HG02981 (cell line): Measurements from ENCODE around the gene DPP10.

ENCODE experiments used
- ATAC-seq: cut with Tn5 transposase; IDR thresholded peaks from one replicate; pipeline ENCODE4 v1.9.1; 2021; ENCODE audit warnings: mild to moderate bottlenecking, moderate library complexity; ENCODE audit not compliant: unreplicated experiment

The DPP10 gene

GRCh38 chr2:115199966-115200365 lies 757.5 kb downstream of the DPP10 start:
- ATAC-seq, result no peak

- ATAC-seq, result no peak
Measured at GRCh38 chr2:115201386-115201785, 758.9 kb downstream of the DPP10 start.

DNA sequence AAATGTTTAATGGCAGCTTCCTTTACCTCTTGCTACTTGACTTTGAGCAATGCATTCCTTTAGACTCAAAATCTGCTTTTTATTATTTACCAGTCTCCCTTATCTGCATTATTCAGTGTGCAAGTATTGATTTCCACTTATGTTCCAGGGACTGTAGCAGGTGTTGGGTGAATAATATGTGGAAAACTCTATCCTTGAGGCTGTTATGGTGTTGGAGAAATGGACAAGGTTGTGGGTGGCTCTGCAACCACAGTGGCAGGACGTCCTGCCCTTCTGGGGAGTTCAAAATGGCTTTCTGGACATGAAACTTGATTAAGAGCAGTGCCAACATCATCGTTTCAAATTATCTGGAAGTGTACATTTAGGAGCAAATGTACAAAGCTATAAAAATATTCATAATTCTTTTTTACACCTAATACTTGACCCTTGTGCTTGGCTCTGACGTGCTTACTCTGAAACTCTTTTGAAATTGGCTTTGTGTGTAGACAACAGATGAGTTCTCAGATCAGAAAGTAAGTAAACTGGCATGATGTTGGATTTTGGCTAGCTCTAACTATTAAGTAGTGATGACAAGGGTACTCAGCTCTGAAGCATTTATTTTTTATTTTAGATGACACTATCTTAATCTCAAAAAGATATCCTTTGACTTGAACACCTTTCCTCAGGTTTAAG lies 766.2 kb downstream of the DPP10 start:
- ATAC-seq, result no peak

GRCh38 chr2:115214050-115214449 lies 771.6 kb downstream of the DPP10 start:
- no peak for ATAC-seq

DNA sequence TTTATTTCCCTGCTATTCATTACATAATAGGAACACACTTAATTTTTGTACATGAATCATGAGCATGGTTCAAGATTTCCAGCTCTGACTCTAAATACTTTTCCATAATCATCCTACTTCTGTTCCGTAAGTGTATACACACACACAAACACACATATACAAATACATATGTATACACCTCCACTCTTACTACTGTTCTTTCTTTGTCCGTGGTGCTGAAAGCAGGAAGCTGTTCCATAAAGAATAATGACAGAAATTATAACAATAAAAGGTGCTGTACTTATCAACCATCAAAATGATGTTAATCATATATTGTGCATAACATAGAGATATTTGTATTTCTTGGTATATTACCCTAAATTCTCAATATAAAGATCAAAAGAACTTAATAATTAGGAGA lies 776.9 kb downstream of the DPP10 start:
- ATAC-seq, result no peak

- no peak for ATAC-seq
Measured at GRCh38 chr2:115234186-115234585, 791.7 kb downstream of the DPP10 start.

DNA sequence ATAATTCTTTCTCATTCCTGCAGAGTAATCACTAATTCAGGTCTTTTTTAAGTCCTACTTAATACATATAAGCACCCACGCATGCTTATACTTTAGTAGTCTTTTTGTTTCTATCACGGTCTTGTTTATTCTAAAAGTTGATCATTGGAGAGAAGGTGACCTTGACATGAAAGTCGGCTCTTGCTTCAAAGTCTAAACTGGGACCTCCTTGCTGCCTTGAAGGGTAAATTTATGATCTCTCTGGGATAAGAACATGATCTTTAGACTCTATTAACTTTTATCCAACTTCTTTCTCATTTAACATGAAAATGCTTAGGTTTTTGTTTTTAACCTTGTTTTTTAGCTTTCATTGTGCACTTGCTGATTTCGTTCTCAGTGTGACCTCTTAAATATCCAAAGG lies 792.3 kb downstream of the DPP10 start:
- ATAC-seq, result no peak

DNA sequence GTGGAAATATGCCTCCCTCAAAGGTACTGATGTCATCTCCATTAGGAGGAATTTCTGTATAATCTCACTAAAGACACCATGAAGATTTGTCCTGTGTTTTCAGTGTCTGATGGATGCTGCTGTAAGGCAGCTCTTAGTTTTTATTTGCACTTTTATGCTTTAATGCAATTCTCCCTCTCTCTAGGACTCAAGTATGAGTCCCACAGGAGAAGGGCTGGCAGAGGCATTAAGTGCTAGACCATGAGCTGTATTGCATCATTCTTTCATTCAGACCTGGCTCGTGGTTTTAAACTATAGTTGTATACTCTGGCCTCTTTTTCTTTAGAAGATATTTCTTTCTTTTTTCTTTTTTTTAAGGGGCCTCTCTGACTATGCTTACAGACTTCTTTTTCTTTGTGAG lies 805.6 kb downstream of the DPP10 start:
- no peak for ATAC-seq

- no peak for ATAC-seq
Measured at GRCh38 chr2:115277366-115277765, 834.9 kb downstream of the DPP10 start.

DNA sequence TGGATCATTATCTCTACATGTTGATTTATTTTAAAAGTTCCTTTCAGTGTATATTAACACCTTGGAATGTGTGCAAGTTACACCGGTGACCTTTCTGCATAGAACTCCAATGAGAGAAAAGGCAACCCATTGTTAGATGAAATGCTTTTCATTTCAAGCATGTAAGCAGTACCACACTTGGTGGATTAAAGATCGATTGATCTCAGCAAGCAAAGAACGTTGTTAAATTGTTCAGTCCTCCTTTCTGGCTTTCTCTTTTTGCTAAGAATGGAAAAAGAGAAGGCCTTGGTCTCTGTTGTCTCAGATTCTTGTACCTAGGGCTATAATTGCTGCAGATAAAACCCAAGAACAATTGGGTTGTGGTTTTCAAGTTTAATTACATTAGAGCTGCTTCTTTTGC lies 843.0 kb downstream of the DPP10 start:
- ATAC-seq, result no peak

GRCh38 chr2:115290478-115290877 lies 848.0 kb downstream of the DPP10 start:
- ATAC-seq, result no peak

DNA sequence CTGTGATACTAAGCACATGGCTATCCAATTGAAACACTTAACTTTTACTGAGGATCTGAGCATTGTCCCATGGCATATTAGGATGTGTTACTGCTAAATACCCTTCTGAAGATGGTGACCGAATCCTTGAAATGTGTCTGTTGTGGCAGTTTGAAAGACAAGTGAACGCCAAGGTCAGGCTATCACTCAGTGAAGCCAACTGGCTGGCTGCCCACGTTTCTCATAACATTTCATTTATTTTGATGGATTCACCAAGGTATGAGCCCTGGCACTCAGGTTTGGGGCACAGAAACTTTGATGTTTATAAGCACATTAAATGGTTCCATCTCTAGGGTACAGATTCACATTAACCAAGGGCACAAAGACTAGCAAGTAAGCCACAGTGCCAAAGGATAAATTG lies 850.3 kb downstream of the DPP10 start:
- ATAC-seq, result no peak

GRCh38 chr2:115294999-115295398 lies 852.6 kb downstream of the DPP10 start:
- no peak for ATAC-seq

DNA sequence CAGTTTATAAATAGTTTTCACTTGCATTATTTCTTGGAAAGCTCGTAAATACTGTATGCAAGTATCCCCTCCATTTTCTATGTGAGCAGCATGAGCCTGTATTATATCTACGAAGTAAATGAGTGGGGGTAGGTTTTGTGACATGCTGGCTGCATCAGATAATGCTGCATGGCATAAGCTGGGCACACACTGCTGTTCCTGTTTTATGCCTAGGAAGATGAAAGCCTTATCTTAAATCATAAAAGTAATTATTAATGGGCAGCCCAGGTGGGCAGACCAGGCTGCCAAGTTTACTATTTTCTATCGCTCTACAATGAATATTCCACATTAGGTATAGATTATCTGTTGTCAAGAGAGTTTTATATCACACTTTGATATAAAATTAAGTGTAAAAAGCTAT lies 854.6 kb downstream of the DPP10 start:
- no peak for ATAC-seq

GRCh38 chr2:115299199-115299598 lies 856.8 kb downstream of the DPP10 start:
- no peak for ATAC-seq

- ATAC-seq, result no peak
Measured at GRCh38 chr2:115305712-115306111, 863.3 kb downstream of the DPP10 start.

GRCh38 chr2:115314119-115314518 lies 871.7 kb downstream of the DPP10 start:
- ATAC-seq, result no peak

DNA sequence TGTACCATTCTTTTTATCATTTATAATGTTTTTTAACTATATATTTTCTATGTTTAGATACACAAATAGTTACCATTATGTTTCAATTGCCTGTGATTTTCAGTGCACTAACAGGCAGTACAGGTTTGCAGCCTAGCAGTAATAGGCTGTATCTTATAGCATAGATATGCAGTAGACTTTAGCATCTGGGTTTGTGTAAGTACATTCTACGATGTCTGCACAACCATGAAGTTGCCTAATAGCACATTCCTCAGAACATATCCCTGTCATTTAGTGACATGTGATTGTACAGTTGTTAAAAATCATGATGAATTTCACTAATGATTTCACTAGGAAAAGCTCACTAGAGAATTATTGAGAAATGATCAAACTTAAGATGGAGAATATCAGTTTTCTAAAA lies 884.6 kb downstream of the DPP10 start:
- ATAC-seq, result no peak

- ATAC-seq, result no peak
Measured at GRCh38 chr2:115359550-115359949, 917.1 kb downstream of the DPP10 start.

DNA sequence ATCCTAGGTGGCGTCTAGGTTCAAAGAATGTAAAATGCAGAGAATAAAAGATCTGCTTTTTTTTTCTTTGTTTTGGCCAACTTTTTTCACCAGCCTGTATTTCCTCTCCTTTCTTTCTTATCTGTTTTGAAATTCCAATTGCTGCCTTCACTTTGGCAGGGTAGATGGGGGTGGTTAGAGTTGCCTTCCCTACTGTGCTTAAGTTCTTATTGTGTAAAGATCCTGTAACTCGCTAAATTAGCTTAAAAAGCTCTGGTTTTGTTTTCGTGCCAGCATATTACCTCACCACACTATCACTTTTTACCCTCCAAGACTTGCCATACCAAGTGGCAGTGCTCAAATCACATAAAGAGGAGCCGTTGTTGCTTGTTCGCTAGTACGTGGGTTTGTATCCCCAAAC lies 921.7 kb downstream of the DPP10 start:
- ATAC-seq, result no peak

DNA sequence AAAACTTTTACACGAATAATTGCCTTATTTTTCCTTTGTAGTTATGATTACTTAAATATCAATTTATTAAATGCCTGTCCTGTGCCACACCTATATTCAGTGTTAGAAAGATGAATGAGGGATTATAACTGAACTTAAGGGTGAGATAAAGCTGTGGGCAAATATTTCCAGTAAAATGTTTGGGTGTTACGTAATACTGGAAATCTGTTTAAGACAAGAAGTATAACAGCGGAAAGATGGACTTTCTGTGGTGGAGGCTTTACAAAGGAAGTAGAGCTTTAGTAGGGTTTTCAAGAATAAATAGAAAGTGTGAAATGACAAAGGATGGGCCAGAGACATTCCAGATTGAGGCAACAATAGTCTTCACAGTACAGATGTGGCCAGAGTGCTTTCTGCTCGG lies 927.0 kb downstream of the DPP10 start:
- no peak for ATAC-seq

DNA sequence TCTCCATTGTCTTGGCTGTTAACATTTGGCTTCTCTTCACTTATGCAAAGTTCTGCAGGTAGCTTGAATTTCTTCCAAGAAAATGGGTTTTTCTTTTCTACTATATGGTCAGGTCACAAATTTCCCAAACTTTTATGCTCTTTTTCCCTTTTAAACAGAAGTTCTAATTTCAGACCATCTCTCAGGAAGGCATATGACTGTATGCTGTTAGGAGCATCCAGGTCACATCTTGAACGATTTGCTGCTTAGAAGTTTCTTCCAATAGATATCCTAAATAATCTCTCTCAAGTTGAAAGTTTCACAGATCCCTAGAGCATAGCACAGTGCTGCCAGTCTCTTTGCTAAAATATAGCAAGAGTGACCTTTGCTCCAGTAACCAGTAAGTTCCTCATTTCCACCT lies 932.5 kb downstream of the DPP10 start:
- ATAC-seq, result no peak

- ATAC-seq, result no peak
Measured at GRCh38 chr2:115384399-115384798, 942.0 kb downstream of the DPP10 start.
